ENCODE data around the gene WSCD1. TPM values are rescaled to one million over a fixed set of nuclear protein-coding genes. Genes with fewer than 3 reads are reported as not detected.

WSCD1 gene
- total RNA-seq, 1 donor from 2014 or later = 11.4 TPM

- TF ChIP-seq CTCF (IDR thresholded peaks at IDR 0.05) = no peak
- Histone ChIP-seq H3K36me3 (no peaks in the 10 kb centered on the region), H3K27me3 (no peaks in the 10 kb centered on the region), H3K4me3 (no peak overlapping the region), H3K4me1 (no peaks in the 10 kb centered on the region), H3K27ac (no peak overlapping the region), H3K9me3 (no peaks in the 10 kb centered on the region)
- DNase-seq (ENCODE audit: low spot score in 2 of 2) = no peak
- intact Hi-C loops (cut with DNase I) = no loop called here
These were observed 92.7 kb downstream of the WSCD1 start for GRCh38 chr17:6162892-6163291.

- H3K4me3 ChIP-seq = no peak overlapping the region
- TF ChIP-seq CTCF (IDR thresholded peaks at IDR 0.05) = no peak
- no peaks in the 10 kb centered on the region for H3K27me3 ChIP-seq
- intact Hi-C loops (cut with DNase I) = no loop called here
- no peaks in the 10 kb centered on the region for H3K9me3 ChIP-seq
- no peaks in the 10 kb centered on the region for H3K4me1 ChIP-seq
- no peak overlapping the region for H3K27ac ChIP-seq
- H3K36me3 ChIP-seq = no peaks in the 10 kb centered on the region
- no peak for DNase-seq (ENCODE audit: low spot score in 2 of 2)
These were observed 93.6 kb downstream of the WSCD1 start for GRCh38 chr17:6163612-6164333.

GRCh38 chr17:6164996-6165395 lies 94.8 kb downstream of the WSCD1 start:
- TF ChIP-seq CTCF (IDR thresholded peaks at IDR 0.05) = no peak
- no peak for DNase-seq (ENCODE audit: low spot score in 2 of 2)
- Histone ChIP-seq H3K4me1 (no peaks in the 10 kb centered on the region), H3K9me3 (no peaks in the 10 kb centered on the region), H3K27me3 (no peaks in the 10 kb centered on the region), H3K36me3 (no peaks in the 10 kb centered on the region), H3K27ac (no peak overlapping the region), H3K4me3 (no peak overlapping the region)
- intact Hi-C loops (cut with DNase I) = no loop called here

- Histone ChIP-seq H3K27me3 (no peaks in the 10 kb centered on the region), H3K4me3 (no peak overlapping the region), H3K27ac (no peak overlapping the region), H3K9me3 (no peaks in the 10 kb centered on the region), H3K36me3 (no peaks in the 10 kb centered on the region), H3K4me1 (no peaks in the 10 kb centered on the region)
- DNase-seq (ENCODE audit: low spot score in 2 of 2) = no peak
- intact Hi-C loops (cut with DNase I) = no loop called here
- no peak for TF ChIP-seq CTCF (IDR thresholded peaks at IDR 0.05)
These were observed 95.6 kb downstream of the WSCD1 start for GRCh38 chr17:6165806-6166205.

GRCh38 chr17:6166492-6167179 lies 96.5 kb downstream of the WSCD1 start:
- H3K27me3 ChIP-seq = no peaks in the 10 kb centered on the region
- no peak overlapping the region for H3K27ac ChIP-seq
- intact Hi-C loops (cut with DNase I) = no loop called here
- no peak for TF ChIP-seq CTCF (IDR thresholded peaks at IDR 0.05)
- H3K9me3 ChIP-seq = no peaks in the 10 kb centered on the region
- no peaks in the 10 kb centered on the region for H3K4me1 ChIP-seq
- H3K36me3 ChIP-seq = no peaks in the 10 kb centered on the region
- H3K4me3 ChIP-seq = no peak overlapping the region
- no peak for DNase-seq (ENCODE audit: low spot score in 2 of 2)
